ENCODE data around the gene PCNX2. TPM values are rescaled to one million over a fixed set of nuclear protein-coding genes. Genes with fewer than 3 reads are reported as not detected.

The PCNX2 gene
- total RNA-seq, 1 experiment from 2014 or later: 18.6 TPM

DNA sequence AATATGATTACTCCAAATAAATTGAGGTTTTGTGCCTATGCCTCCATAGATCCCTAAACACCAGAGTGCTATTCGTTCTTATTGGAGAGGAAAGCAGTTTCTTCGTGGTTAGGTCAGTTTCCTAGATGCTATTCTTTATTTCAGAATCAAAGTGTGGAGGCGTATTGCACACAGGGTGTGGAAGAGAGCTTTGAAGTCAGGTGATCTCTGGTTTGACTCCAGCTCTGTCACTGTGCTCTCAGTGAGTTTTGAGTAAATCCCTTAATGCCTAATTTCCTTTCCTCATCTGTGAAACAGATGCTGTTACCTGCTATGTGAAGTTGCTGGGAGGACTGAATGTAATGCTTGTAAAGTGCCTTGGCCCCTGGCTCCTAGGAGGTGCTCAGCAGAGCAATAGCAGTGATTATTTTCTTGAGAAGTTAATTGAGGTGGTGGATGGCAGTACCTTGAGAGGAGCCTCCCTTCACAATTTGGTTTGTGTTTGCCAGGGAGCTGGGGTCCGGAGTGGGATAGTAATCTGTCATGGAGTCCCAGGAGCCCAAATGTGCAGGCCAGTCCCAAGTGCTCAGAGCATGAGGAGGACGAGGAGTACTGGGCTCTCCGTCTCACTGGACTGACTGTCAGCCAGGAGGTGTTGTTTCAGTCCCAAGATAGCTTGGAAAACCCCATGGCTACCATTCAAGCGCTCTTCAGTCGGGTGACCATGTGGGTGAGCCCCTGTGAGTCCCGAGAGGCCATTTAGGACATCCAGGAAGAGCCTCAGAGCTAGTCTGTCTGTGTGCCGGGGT, 330.2 kb downstream of the PCNX2 start:
- TF ChIP-seq EZH2 (IDR thresholded peaks at IDR 0.05; ENCODE audit: low read depth): no peak
- TF ChIP-seq, protein P1, sequence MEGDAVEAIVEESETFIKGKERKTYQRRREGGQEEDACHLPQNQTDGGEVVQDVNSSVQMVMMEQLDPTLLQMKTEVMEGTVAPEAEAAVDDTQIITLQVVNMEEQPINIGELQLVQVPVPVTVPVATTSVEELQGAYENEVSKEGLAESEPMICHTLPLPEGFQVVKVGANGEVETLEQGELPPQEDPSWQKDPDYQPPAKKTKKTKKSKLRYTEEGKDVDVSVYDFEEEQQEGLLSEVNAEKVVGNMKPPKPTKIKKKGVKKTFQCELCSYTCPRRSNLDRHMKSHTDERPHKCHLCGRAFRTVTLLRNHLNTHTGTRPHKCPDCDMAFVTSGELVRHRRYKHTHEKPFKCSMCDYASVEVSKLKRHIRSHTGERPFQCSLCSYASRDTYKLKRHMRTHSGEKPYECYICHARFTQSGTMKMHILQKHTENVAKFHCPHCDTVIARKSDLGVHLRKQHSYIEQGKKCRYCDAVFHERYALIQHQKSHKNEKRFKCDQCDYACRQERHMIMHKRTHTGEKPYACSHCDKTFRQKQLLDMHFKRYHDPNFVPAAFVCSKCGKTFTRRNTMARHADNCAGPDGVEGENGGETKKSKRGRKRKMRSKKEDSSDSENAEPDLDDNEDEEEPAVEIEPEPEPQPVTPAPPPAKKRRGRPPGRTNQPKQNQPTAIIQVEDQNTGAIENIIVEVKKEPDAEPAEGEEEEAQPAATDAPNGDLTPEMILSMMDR (conservative IDR thresholded peaks at IDR 0.05): no peak
- intact Hi-C loops (cut with micrococcal nuclease; ENCODE audit: unreplicated experiment): no loop called here
- no peaks in the 10 kb centered on the region for H3K4me1 ChIP-seq (replicated peaks; ENCODE audit: insufficient read depth)
- H3F3A ChIP-seq (ENCODE audit: insufficient read depth, low read depth): no peaks in the 10 kb centered on the region
- H3K9me2 ChIP-seq (ENCODE audit: insufficient read depth): no peaks in the 10 kb centered on the region
- no peaks in the 10 kb centered on the region for H3K27me3 ChIP-seq (ENCODE audit: insufficient read depth, low read depth)
- ChIA-PET POLR2A (ENCODE audit: unreplicated experiment) (no interaction called here), CTCF (no interaction called here)
- no peak overlapping the region for H3K27ac ChIP-seq
- no peaks in the 10 kb centered on the region for H3K79me2 ChIP-seq (ENCODE audit: low read depth)
- no peaks in the 10 kb centered on the region for H4K20me1 ChIP-seq (ENCODE audit: insufficient read depth)
- H3K36me3 ChIP-seq (ENCODE audit: low read depth): peaks cover 7% of the 10 kb centered on the region; the same call in 1 of the 2 replicates
- DNase-seq: no peak
- H3K4me3 ChIP-seq: no peak overlapping the region
- no TSS peak for BruUV-seq (replicated peaks)
- no peak overlapping the region for H3K4me2 ChIP-seq
- no peak overlapping the region for H2AFZ ChIP-seq
- no peaks in the 10 kb centered on the region for H3K9me3 ChIP-seq (ENCODE audit: insufficient read depth, low read depth)

DNA sequence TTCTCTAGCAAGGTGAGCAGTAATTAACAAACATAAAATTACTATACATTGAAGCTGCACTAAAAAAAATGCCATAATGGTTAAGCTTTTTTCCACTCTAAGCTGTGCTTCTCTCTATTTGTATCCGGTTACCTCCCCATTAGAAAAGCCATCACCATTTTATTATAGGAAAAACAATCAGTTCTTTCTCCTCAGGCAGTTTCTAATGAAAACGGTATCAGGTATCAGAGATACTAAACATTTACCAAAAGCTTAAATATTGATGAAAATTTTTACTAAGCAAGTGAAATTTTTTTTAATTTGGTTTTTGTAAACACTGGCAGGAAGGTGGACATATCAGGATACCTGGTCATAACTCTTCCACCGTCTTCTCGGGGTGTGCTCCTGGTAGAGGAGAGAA, 330.9 kb downstream of the PCNX2 start:
- ChIA-PET CTCF (no interaction called here), POLR2A (ENCODE audit: unreplicated experiment) (interaction anchor here (0.6 kb wide), 1 partner anchor 148 kb away, joined by 3 read pairs; no protein-coding TSS in a partner anchor)
- no peaks in the 10 kb centered on the region for H3K9me3 ChIP-seq (ENCODE audit: insufficient read depth, low read depth)
- H3K4me3 ChIP-seq: no peak overlapping the region
- H3F3A ChIP-seq (ENCODE audit: insufficient read depth, low read depth): no peaks in the 10 kb centered on the region
- no peaks in the 10 kb centered on the region for H3K79me2 ChIP-seq (ENCODE audit: low read depth)
- TF ChIP-seq, protein P1 (conservative IDR thresholded peaks at IDR 0.05): no peak
- TF ChIP-seq EZH2 (IDR thresholded peaks at IDR 0.05; ENCODE audit: low read depth): no peak
- no peaks in the 10 kb centered on the region for H3K4me1 ChIP-seq (replicated peaks; ENCODE audit: insufficient read depth)
- H3K4me2 ChIP-seq: no peak overlapping the region
- H3K27me3 ChIP-seq (ENCODE audit: insufficient read depth, low read depth): no peaks in the 10 kb centered on the region
- H3K9me2 ChIP-seq (ENCODE audit: insufficient read depth): no peaks in the 10 kb centered on the region
- intact Hi-C loops (cut with micrococcal nuclease; ENCODE audit: unreplicated experiment): no loop called here
- no peaks in the 10 kb centered on the region for H4K20me1 ChIP-seq (ENCODE audit: insufficient read depth)
- BruUV-seq (replicated peaks): no TSS peak
- H3K36me3 ChIP-seq (ENCODE audit: low read depth): peaks cover 2% of the 10 kb centered on the region; the same call in 1 of the 2 replicates
- no peak for DNase-seq
- no peak overlapping the region for H3K27ac ChIP-seq
- no peak overlapping the region for H2AFZ ChIP-seq

DNA sequence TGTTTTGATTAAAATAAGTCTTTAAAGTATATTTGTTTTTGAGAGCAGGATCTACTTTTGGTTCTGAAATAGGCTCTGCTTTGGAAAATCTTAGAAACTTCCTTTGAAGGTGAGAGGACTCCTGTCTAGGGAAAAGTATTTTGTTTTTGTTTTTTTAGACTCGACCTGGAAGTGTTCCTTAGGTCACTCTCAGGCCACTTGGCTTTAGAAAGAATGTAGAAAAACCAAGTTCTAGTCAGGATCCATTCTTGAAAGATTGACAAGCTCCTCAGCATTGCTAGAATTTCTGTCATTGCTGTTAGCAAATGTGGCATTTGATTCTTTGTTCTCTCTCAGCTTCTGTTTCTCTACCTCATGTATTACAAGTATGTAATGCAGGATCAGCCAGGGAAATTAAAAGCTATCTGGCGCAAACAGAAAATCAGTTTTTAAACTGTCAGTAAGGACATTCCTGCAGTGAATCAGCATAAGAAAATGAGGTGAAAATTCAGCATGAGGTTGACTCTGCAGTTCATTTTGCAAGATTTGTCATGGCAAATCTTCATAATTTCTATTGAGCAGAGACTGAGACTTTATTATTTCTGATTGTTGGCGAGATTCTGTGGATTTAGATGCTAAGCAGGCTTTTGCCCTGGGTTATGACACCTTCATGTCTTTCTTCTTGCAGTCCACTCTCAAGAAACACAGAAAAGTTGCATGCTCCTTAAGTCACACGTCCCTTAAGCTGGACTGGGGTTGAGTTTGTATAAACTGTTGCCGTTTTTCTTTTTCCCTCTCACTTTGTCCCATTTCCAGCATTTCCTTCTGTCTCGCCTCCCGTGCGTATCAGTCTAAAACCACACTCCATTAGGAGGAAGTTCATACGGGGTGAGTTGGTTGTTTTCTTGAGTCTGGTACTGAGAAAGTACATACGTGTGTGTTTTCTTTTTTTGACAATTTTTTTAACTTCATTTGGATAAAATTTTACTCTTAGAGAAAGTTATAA, 332.5 kb downstream of the PCNX2 start:
- Histone ChIP-seq H3K4me2 (no peak overlapping the region), H3K4me3 (no peak overlapping the region), H3K9me2 (ENCODE audit: insufficient read depth) (no peaks in the 10 kb centered on the region), H4K20me1 (ENCODE audit: insufficient read depth) (no peaks in the 10 kb centered on the region), H3K27me3 (ENCODE audit: insufficient read depth, low read depth) (no peaks in the 10 kb centered on the region), H3K4me1 (replicated peaks; ENCODE audit: insufficient read depth) (no peaks in the 10 kb centered on the region), H2AFZ (no peak overlapping the region), H3K27ac (no peak overlapping the region), H3K79me2 (ENCODE audit: low read depth) (no peaks in the 10 kb centered on the region), H3K9me3 (ENCODE audit: insufficient read depth, low read depth) (no peaks in the 10 kb centered on the region), H3K36me3 (ENCODE audit: low read depth) (peaks cover 9% of the 10 kb centered on the region; the same call in 1 of the 2 replicates), H3F3A (ENCODE audit: insufficient read depth, low read depth) (no peaks in the 10 kb centered on the region)
- CTCF ChIA-PET: no interaction called here
- intact Hi-C loops (cut with micrococcal nuclease; ENCODE audit: unreplicated experiment): no loop called here
- no TSS peak for BruUV-seq (replicated peaks)
- no peak for TF ChIP-seq EZH2 (IDR thresholded peaks at IDR 0.05; ENCODE audit: low read depth)
- TF ChIP-seq, protein P1 (conservative IDR thresholded peaks at IDR 0.05): no peak
- POLR2A ChIA-PET (ENCODE audit: unreplicated experiment): no interaction called here
- no peak for DNase-seq

All from PC-9 (cell line).